ENCODE results near the gene C11orf58. TPM values are rescaled to one million over a fixed set of nuclear protein-coding genes. Genes with fewer than 3 reads are reported as not detected.

The C11orf58 gene
- total and polyA plus RNA-seq, 2 experiments from 2014 or later = 153 to 226 TPM

DNA sequence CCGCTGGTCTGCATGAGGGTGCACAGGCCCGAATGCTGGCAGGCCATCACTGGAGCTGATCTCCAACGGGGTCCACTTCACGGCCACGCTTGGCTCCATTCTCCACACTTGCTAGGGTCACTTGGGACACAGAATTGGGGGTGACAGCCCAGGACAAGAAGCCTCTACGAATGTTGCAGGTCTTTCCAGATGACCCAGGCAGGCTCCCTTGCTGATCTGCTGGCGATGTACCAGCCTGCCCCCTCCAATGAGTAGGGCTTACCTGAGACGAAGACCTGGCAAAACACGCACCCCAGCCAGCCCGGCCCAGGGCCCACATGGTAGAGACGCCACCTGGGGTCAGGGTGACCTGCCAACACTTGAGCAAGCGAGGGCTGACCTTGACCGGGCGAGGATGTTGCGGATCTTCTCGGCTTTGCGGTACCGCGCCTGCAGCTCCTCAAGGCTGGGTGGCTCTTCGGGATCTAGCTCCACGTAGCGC is 44.9 kb downstream of the C11orf58 start:
- Histone ChIP-seq H3K4me3 (no peak overlapping the region), H3F3A (ENCODE audit: insufficient read depth) (peaks cover 15% of the 10 kb centered on the region), H3K27me3 (replicated peaks; ENCODE audit: insufficient read depth) (no peaks in the 10 kb centered on the region), H4K20me1 (ENCODE audit: insufficient read depth) (no peaks in the 10 kb centered on the region), H3K9ac (no peak overlapping the region), H3K4me1 (ENCODE audit: insufficient read depth) (peaks cover 15% of the 10 kb centered on the region), H3K9me3 (ENCODE audit: low read depth) (no peaks in the 10 kb centered on the region), H3K36me3 (ENCODE audit: low read depth) (no peaks in the 10 kb centered on the region), H3K79me2 (ENCODE audit: insufficient read depth) (no peaks in the 10 kb centered on the region), H3K4me2 (ENCODE audit: unreplicated experiment) (no peak overlapping the region), H3K27ac (no peak overlapping the region), H3K9me2 (ENCODE audit: insufficient read depth) (no peaks in the 10 kb centered on the region), H2AFZ (no peak overlapping the region)
- 89 to 91% methylated on average over 22 of the region's 22 CpGs for WGBS, 2 experiments (ENCODE audit: low coverage in 1 of 2, low lambda C conversion rate in 2 of 2, missing lambda C conversion rate in 2 of 2)
- no peak for TF ChIP-seq EZH2 (IDR thresholded peaks at IDR 0.05; ENCODE audit: insufficient read depth, poor library complexity, severe bottlenecking)
- no peak for TF ChIP-seq EZH2phosphoT487 (IDR thresholded peaks at IDR 0.05; ENCODE audit: insufficient read depth, low read depth)
- in situ Hi-C loops (cut with MboI) = loop anchor here (10.0 kb wide), 1 partner anchor 281 kb away; no protein-coding TSS in a partner anchor
- no peak for DNase-seq

DNA sequence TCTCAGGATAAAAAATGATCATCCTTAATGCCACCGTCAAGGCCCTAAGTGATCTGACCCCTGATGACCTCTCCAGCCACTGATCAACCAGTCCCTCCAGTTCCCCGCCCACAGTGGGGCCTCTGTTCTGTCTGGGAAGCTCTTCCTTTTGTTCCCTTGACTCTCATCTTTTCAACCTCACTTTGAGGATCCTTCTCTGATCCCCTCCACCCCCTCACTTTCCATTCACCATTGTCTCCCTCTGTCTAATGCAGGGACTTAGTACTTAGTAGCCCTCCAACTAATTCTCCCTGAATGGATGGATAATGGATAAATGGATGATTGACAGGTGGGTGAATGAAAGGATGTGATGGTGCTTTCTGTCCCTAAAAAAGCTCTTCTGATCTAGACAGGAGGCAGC is 45.6 kb downstream of the C11orf58 start:
- Histone ChIP-seq H3K4me1 (ENCODE audit: insufficient read depth) (peaks cover 21% of the 10 kb centered on the region), H3K36me3 (ENCODE audit: low read depth) (no peaks in the 10 kb centered on the region), H3K9me3 (ENCODE audit: low read depth) (no peaks in the 10 kb centered on the region), H3K27ac (no peak overlapping the region), H3K9me2 (ENCODE audit: insufficient read depth) (no peaks in the 10 kb centered on the region), H2AFZ (no peak overlapping the region), H3F3A (ENCODE audit: insufficient read depth) (peaks cover 22% of the 10 kb centered on the region), H3K4me3 (no peak overlapping the region), H3K4me2 (ENCODE audit: unreplicated experiment) (no peak overlapping the region), H3K9ac (no peak overlapping the region), H3K27me3 (replicated peaks; ENCODE audit: insufficient read depth) (no peaks in the 10 kb centered on the region), H4K20me1 (ENCODE audit: insufficient read depth) (no peaks in the 10 kb centered on the region), H3K79me2 (ENCODE audit: insufficient read depth) (no peaks in the 10 kb centered on the region)
- no peak for DNase-seq
- whole genome bisulfite sequencing, 2 experiments (ENCODE audit: low coverage in 1 of 2, low lambda C conversion rate in 2 of 2, missing lambda C conversion rate in 2 of 2) = 57 to 81% methylated on average over 2 of the region's 2 CpGs
- in situ Hi-C loops (cut with MboI) = loop anchor here (10.0 kb wide), 1 partner anchor 281 kb away; no protein-coding TSS in a partner anchor
- TF ChIP-seq EZH2 (IDR thresholded peaks at IDR 0.05; ENCODE audit: insufficient read depth, poor library complexity, severe bottlenecking) (no peak), EZH2phosphoT487 (IDR thresholded peaks at IDR 0.05; ENCODE audit: insufficient read depth, low read depth) (no peak)

GRCh38 chr11:16784666-16785065 is 46.2 kb downstream of the C11orf58 start:
- peaks cover 21% of the 10 kb centered on the region for H3K4me1 ChIP-seq (ENCODE audit: insufficient read depth)
- H3K9me2 ChIP-seq (ENCODE audit: insufficient read depth) = no peaks in the 10 kb centered on the region
- no peaks in the 10 kb centered on the region for H3K36me3 ChIP-seq (ENCODE audit: low read depth)
- DNase-seq = no peak
- no peaks in the 10 kb centered on the region for H3K79me2 ChIP-seq (ENCODE audit: insufficient read depth)
- H3K9ac ChIP-seq = no peak overlapping the region
- H3K4me3 ChIP-seq = no peak overlapping the region
- no peak for TF ChIP-seq EZH2 (IDR thresholded peaks at IDR 0.05; ENCODE audit: insufficient read depth, poor library complexity, severe bottlenecking)
- no peak for TF ChIP-seq EZH2phosphoT487 (IDR thresholded peaks at IDR 0.05; ENCODE audit: insufficient read depth, low read depth)
- H2AFZ ChIP-seq = no peak overlapping the region
- 76 to 85% methylated on average over 2 of the region's 2 CpGs for WGBS, 2 experiments (ENCODE audit: low coverage in 1 of 2, low lambda C conversion rate in 2 of 2, missing lambda C conversion rate in 2 of 2)
- no peak overlapping the region for H3K4me2 ChIP-seq (ENCODE audit: unreplicated experiment)
- no peaks in the 10 kb centered on the region for H4K20me1 ChIP-seq (ENCODE audit: insufficient read depth)
- no peaks in the 10 kb centered on the region for H3K27me3 ChIP-seq (replicated peaks; ENCODE audit: insufficient read depth)
- in situ Hi-C loops (cut with MboI) = loop anchor here (10.0 kb wide), 1 partner anchor 280 kb away; no protein-coding TSS in a partner anchor
- no peak overlapping the region for H3K27ac ChIP-seq
- H3F3A ChIP-seq (ENCODE audit: insufficient read depth) = peaks cover 25% of the 10 kb centered on the region
- no peaks in the 10 kb centered on the region for H3K9me3 ChIP-seq (ENCODE audit: low read depth)

- Histone ChIP-seq H2AFZ (no peak overlapping the region), H3K36me3 (ENCODE audit: low read depth) (no peaks in the 10 kb centered on the region), H3F3A (ENCODE audit: insufficient read depth) (peaks cover 25% of the 10 kb centered on the region), H3K9me2 (ENCODE audit: insufficient read depth) (no peaks in the 10 kb centered on the region), H3K79me2 (ENCODE audit: insufficient read depth) (no peaks in the 10 kb centered on the region), H3K4me2 (ENCODE audit: unreplicated experiment) (no peak overlapping the region), H3K4me1 (ENCODE audit: insufficient read depth) (peaks cover 21% of the 10 kb centered on the region), H3K9ac (no peak overlapping the region), H3K27me3 (replicated peaks; ENCODE audit: insufficient read depth) (no peaks in the 10 kb centered on the region), H3K4me3 (no peak overlapping the region), H3K9me3 (ENCODE audit: low read depth) (no peaks in the 10 kb centered on the region), H4K20me1 (ENCODE audit: insufficient read depth) (no peaks in the 10 kb centered on the region), H3K27ac (no peak overlapping the region)
- in situ Hi-C loops (cut with MboI) = loop anchor here (10.0 kb wide), 1 partner anchor 279 kb away; no protein-coding TSS in a partner anchor
- no peak for TF ChIP-seq EZH2phosphoT487 (IDR thresholded peaks at IDR 0.05; ENCODE audit: insufficient read depth, low read depth)
- TF ChIP-seq EZH2 (IDR thresholded peaks at IDR 0.05; ENCODE audit: insufficient read depth, poor library complexity, severe bottlenecking) = no peak
- 9 to 10% methylated on average over 7 of the region's 7 CpGs for WGBS, 2 experiments (ENCODE audit: low coverage in 1 of 2, low lambda C conversion rate in 2 of 2, missing lambda C conversion rate in 2 of 2)
- peak; percentile 87 for DNase-seq
Observed at GRCh38 chr11:16785520-16786128, 47.2 kb downstream of the C11orf58 start.

Measured in GM23248 (cell line).